Osteocyte (in vitro differentiated cells): Measurements from ENCODE around the gene GTSF1L. TPM values are rescaled to one million over a fixed set of nuclear protein-coding genes. Genes with fewer than 3 reads are reported as not detected.

Source experiments
- DNase-seq: peaks from one replicate; pipeline ENCODE4 v3.0.0; 2021; ENCODE audit warnings: mixed read lengths; ENCODE audit not compliant: unreplicated experiment; ENCODE audit errors: extremely low spot score
- H3K27ac Mint-ChIP-seq: one replicate; pipeline ENCODE4 v1.8.0; 2021; ENCODE audit warnings: mild to moderate bottlenecking, mixed read lengths; ENCODE audit not compliant: unreplicated experiment
- H3K27me3 Mint-ChIP-seq: one replicate; pipeline ENCODE4 v1.8.0; 2021; ENCODE audit warnings: mixed read lengths; ENCODE audit not compliant: unreplicated experiment
- H3K36me3 Mint-ChIP-seq: one replicate; pipeline ENCODE4 v1.8.0; 2021; ENCODE audit warnings: mixed read lengths; ENCODE audit not compliant: unreplicated experiment
- H3K4me1 Mint-ChIP-seq: one replicate; pipeline ENCODE4 v1.8.0; 2021; ENCODE audit warnings: mixed read lengths; ENCODE audit not compliant: unreplicated experiment
- H3K4me3 Mint-ChIP-seq: one replicate; pipeline ENCODE4 v1.8.0; 2021; ENCODE audit warnings: mild to moderate bottlenecking, moderate library complexity, mixed read lengths; ENCODE audit not compliant: unreplicated experiment
- H3K9me3 Mint-ChIP-seq: one replicate; pipeline ENCODE4 v1.8.0; 2021; ENCODE audit warnings: mixed read lengths; ENCODE audit not compliant: unreplicated experiment
- total RNA-seq: library from RNA; stranded (reverse); gene quantifications from 2 replicates; pipeline ENCODE4 v1.2.1, GENCODE V29; 2021
- TF ChIP-seq, protein P1 (sequence below): fragments of 200-600 bp; sonication (generic); IDR thresholded peaks from 2 replicates; pipeline ENCODE4 v1.5.0; 2021; ENCODE audit warnings: antibody characterized with exemption, mild to moderate bottlenecking, moderate library complexity

GTSF1L gene
- total RNA-seq, 1 donor from 2014 or later = not detected

DNA sequence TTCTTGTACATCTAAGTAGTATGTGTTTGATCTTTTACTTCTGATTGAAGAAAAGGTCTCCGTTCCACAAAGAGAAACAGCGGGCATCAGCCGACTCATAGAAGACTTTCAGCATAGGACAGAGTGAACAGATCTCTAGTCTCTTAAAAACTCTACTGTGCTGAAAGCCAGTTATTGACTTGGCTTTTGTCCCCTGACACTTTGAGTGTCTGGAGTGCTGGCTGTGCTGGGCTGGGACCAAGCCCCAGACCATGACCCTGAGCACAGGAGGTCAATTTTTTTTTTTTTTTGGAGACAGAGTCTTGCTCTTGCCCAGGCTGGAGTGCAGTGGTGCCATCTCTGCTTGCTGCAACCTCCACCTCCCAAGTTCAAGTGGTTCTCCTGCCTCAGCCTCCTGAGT is 32.0 kb downstream of the GTSF1L start:
- Mint-ChIP-seq H3K36me3 (no peaks in the 10 kb centered on the region), H3K4me1 (no peaks in the 10 kb centered on the region), H3K4me3 (no peak overlapping the region), H3K27ac (no peak overlapping the region), H3K9me3 (no peaks in the 10 kb centered on the region), H3K27me3 (no peaks in the 10 kb centered on the region)
- TF ChIP-seq, protein P1, sequence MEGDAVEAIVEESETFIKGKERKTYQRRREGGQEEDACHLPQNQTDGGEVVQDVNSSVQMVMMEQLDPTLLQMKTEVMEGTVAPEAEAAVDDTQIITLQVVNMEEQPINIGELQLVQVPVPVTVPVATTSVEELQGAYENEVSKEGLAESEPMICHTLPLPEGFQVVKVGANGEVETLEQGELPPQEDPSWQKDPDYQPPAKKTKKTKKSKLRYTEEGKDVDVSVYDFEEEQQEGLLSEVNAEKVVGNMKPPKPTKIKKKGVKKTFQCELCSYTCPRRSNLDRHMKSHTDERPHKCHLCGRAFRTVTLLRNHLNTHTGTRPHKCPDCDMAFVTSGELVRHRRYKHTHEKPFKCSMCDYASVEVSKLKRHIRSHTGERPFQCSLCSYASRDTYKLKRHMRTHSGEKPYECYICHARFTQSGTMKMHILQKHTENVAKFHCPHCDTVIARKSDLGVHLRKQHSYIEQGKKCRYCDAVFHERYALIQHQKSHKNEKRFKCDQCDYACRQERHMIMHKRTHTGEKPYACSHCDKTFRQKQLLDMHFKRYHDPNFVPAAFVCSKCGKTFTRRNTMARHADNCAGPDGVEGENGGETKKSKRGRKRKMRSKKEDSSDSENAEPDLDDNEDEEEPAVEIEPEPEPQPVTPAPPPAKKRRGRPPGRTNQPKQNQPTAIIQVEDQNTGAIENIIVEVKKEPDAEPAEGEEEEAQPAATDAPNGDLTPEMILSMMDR = no peak
- no peak for DNase-seq

DNA sequence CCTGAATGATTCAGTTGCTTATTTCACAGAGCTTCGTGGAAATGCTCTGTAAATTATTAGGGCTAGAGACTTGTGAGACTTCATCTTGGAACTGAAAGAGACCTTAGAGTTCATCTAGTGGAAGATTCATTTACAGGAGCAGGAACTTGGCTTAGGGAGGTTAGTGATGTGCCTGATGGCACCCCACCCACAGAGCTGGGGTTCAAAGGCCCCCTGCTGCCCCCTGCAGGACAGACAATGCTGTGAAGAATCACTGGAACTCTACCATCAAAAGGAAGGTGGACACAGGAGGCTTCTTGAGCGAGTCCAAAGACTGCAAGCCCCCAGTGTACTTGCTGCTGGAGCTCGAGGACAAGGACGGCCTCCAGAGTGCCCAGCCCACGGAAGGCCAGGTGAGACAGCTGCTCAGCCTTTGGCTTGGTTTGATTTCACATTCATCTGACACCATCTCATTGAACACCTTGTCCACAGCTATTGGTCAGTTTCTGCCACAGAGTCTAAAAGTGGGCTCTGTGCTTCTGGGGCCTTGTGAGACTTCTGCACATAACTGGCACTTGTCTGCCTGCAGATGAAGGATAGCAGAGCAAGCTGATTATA is 34.8 kb downstream of the GTSF1L start:
- no peak for DNase-seq
- no peaks in the 10 kb centered on the region for H3K9me3 Mint-ChIP-seq
- TF ChIP-seq, protein P1 = peak; percentile 60
- no peaks in the 10 kb centered on the region for H3K27me3 Mint-ChIP-seq
- no peak overlapping the region for H3K27ac Mint-ChIP-seq
- no peaks in the 10 kb centered on the region for H3K36me3 Mint-ChIP-seq
- H3K4me1 Mint-ChIP-seq = no peaks in the 10 kb centered on the region
- H3K4me3 Mint-ChIP-seq = no peak overlapping the region

DNA sequence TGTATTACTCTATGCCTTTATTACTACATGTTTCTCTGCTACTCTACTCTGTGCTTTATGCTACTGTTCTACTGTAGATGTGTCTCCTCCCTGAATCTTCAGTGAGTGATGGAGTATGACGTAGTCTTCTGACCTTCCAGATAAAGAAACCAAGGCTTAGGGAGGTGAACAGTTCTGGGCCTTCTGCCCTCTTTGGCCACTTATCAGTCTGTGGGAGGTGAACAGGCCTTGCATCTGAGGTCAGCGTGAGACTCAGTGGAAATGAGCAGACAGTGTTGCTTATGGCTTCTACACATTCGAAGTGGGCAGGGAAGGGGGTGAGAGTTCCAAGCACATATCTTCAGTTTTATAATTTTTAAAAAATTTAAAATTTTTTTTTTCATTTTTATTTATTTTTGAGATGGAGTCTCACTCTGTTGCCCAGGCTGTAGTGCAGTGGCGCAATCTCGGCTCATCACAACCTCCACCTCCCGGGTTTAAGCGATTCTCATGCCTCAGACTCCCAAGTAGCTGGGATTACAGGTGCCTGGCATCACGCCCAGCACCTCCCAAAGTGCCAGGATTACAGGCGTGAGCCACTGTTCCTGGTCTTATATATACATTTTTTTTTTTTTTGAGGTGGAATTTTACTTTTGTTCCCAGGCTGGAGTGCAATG is 35.7 kb downstream of the GTSF1L start:
- TF ChIP-seq, protein P1 = no peak
- Mint-ChIP-seq H3K27me3 (no peaks in the 10 kb centered on the region), H3K36me3 (no peaks in the 10 kb centered on the region), H3K4me1 (no peaks in the 10 kb centered on the region), H3K9me3 (no peaks in the 10 kb centered on the region), H3K27ac (no peak overlapping the region), H3K4me3 (no peak overlapping the region)
- no peak for DNase-seq

DNA sequence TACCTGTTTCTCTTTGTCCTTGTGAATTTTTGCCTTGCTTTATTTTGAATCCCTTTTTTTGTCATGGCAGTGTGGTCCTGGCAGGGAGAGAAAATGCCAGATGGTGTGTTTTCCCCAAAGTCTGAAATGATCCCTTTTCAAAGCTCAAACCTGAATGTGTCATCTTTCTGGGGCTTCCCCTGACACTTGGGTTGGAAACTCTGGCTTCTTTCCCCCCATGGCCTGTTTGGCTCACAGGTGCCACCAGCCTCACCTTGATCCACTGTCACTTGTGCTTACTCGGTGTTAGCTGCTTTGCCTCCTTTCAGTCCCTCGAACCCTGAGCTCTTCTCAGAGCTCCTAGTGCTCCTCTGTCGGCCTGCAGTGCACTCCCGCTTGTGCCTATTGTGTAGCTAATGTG is 37.6 kb downstream of the GTSF1L start:
- Mint-ChIP-seq H3K27me3 (no peaks in the 10 kb centered on the region), H3K36me3 (no peaks in the 10 kb centered on the region), H3K4me3 (no peak overlapping the region), H3K4me1 (no peaks in the 10 kb centered on the region), H3K9me3 (no peaks in the 10 kb centered on the region), H3K27ac (no peak overlapping the region)
- DNase-seq = no peak
- TF ChIP-seq, protein P1 = no peak

DNA sequence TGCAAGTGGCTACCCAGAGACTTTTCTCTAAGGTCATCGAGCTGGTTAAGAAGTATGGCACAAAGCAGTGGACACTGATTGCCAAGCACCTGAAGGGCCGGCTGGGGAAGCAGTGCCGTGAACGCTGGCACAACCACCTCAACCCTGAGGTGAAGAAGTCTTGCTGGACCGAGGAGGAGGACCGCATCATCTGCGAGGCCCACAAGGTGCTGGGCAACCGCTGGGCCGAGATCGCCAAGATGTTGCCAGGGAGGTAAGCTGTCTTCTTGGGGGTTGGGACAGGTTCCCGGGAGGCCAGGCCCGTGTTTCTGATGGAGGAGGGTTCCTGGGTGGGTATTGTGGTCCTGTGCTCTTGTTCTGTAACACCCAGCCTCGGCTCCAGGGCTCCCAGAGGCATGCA is 40.0 kb downstream of the GTSF1L start:
- H3K27me3 Mint-ChIP-seq = no peaks in the 10 kb centered on the region
- no peaks in the 10 kb centered on the region for H3K4me1 Mint-ChIP-seq
- TF ChIP-seq, protein P1 = no peak
- H3K9me3 Mint-ChIP-seq = no peaks in the 10 kb centered on the region
- no peak overlapping the region for H3K4me3 Mint-ChIP-seq
- no peak for DNase-seq
- H3K27ac Mint-ChIP-seq = no peak overlapping the region
- H3K36me3 Mint-ChIP-seq = no peaks in the 10 kb centered on the region
